Neural progenitor cell (in vitro differentiated cells): Measurements from ENCODE around the gene TBXA2R. TPM values are rescaled to one million over a fixed set of nuclear protein-coding genes. Genes with fewer than 3 reads are reported as not detected.

Experiments used
- DNase-seq: peaks from one replicate; pipeline ENCODE4 v3.0.0-alpha.2; 2016; ENCODE audit warnings: low spot score
- H2AFZ ChIP-seq: fragments of 200-600 bp; sonication (generic); replicated peaks from 2 replicates; pipeline ENCODE4 v1.6.1; 2016; ENCODE audit warnings: antibody characterized with exemption
- H3F3A ChIP-seq: fragments of 200-600 bp; sonication (generic); 2 replicates; pipeline ENCODE4 v1.6.1; 2016; ENCODE audit warnings: antibody characterized with exemption, low read depth
- H3K27ac ChIP-seq: fragments of 200-600 bp; sonication (generic); 2 replicates; pipeline ENCODE4 v1.5.1; 2016; ENCODE audit warnings: mild to moderate bottlenecking
- H3K27me3 ChIP-seq: fragments of 200-600 bp; sonication (generic); 2 replicates; pipeline ENCODE4 v1.6.1; 2016; ENCODE audit warnings: mild to moderate bottlenecking, moderate library complexity
- H3K36me3 ChIP-seq: fragments of 200-600 bp; sonication (generic); 2 replicates; pipeline ENCODE4 v1.5.1; 2016
- H3K4me1 ChIP-seq: fragments of 200-600 bp; sonication (generic); 2 replicates; pipeline ENCODE4 v1.6.1; 2016; ENCODE audit warnings: mixed run types
- H3K4me2 ChIP-seq: fragments of 200-600 bp; sonication (generic); 2 replicates; pipeline ENCODE4 v1.6.1; 2016
- H3K4me3 ChIP-seq: fragments of 200-600 bp; sonication (generic); 2 replicates; pipeline ENCODE4 v1.5.1; 2016
- H3K79me2 ChIP-seq: fragments of 200-600 bp; sonication (generic); 2 replicates; pipeline ENCODE4 v1.6.1; 2016; ENCODE audit warnings: low read depth
- H3K9ac ChIP-seq: fragments of 200-600 bp; sonication (generic); 2 replicates; pipeline ENCODE4 v1.6.1; 2016
- H3K9me3 ChIP-seq: fragments of 200-600 bp; sonication (generic); 2 replicates; pipeline ENCODE4 v1.5.1; 2016; ENCODE audit warnings: low read depth
- H4K20me1 ChIP-seq: fragments of 200-600 bp; sonication (generic); 2 replicates; pipeline ENCODE4 v1.6.1; 2016; ENCODE audit warnings: low read depth
- H3K27ac Mint-ChIP-seq: 3 replicates; pipeline ENCODE4 v1.8.0; 2021; ENCODE audit warnings: mixed read lengths
- H3K27me3 Mint-ChIP-seq: 2 replicates; pipeline ENCODE4 v1.8.0; 2022; ENCODE audit warnings: low read depth, mild to moderate bottlenecking, inconsistent platforms, moderate library complexity, mixed read lengths; ENCODE audit not compliant: insufficient read depth
- H3K36me3 Mint-ChIP-seq: 3 replicates; pipeline ENCODE4 v1.8.0; 2021; ENCODE audit warnings: mixed read lengths
- H3K4me1 Mint-ChIP-seq: 3 replicates; pipeline ENCODE4 v1.8.0; 2021; ENCODE audit warnings: mixed read lengths
- H3K4me3 Mint-ChIP-seq: 3 replicates; pipeline ENCODE4 v1.8.0; 2021; ENCODE audit warnings: mild to moderate bottlenecking, moderate library complexity, mixed read lengths
- H3K9me3 Mint-ChIP-seq: 3 replicates; pipeline ENCODE4 v1.8.0; 2020; ENCODE audit warnings: mixed read lengths
- CTCF ChIP-seq: fragments of 200-600 bp; sonication (generic); IDR thresholded peaks from 2 replicates; pipeline ENCODE4 v1.5.1; 2017; ENCODE audit warnings: antibody characterized with exemption, mild to moderate bottlenecking
- EZH2 ChIP-seq: fragments of 200-600 bp; sonication (generic); IDR thresholded peaks from 2 replicates; pipeline ENCODE4 v1.6.1; 2017; ENCODE audit warnings: antibody characterized with exemption, mild to moderate bottlenecking, moderate library complexity
- EZH2phosphoT487 ChIP-seq: fragments of 200-600 bp; sonication (generic); IDR thresholded peaks from 2 replicates; pipeline ENCODE4 v1.6.1; 2017; ENCODE audit warnings: antibody characterized with exemption
- total RNA-seq: library from RNA; depleted of rRNA; stranded (reverse); fragments of >200 nt; gene quantifications from 2 replicates; pipeline ENCODE4 v1.2.3, GENCODE V29; 2015; ENCODE audit warnings: low replicate concordance

The TBXA2R gene
- total RNA-seq, 1 donor from 2014 or later = not detected

- Histone ChIP-seq H2AFZ (no peak overlapping the region), H3K4me2 (no peak overlapping the region), H3K9ac (no peak overlapping the region), H3K9me3 (no peaks in the 10 kb centered on the region), H3K4me1 (peaks cover 12% of the 10 kb centered on the region), H3K36me3 (no peaks in the 10 kb centered on the region), H4K20me1 (no peaks in the 10 kb centered on the region), H3K27me3 (peaks cover 37% of the 10 kb centered on the region), H3K27ac (no peak overlapping the region), H3F3A (peaks cover 14% of the 10 kb centered on the region), H3K4me3 (no peak overlapping the region), H3K79me2 (no peaks in the 10 kb centered on the region)
- peak overlapping the region; percentile 78 for H3K27ac Mint-ChIP-seq
- peaks cover 8% of the 10 kb centered on the region for H3K27me3 Mint-ChIP-seq
- no peaks in the 10 kb centered on the region for H3K36me3 Mint-ChIP-seq
- H3K4me3 Mint-ChIP-seq = no peak overlapping the region
- TF ChIP-seq EZH2phosphoT487 (no peak), EZH2 (no peak), CTCF (no peak)
- H3K9me3 Mint-ChIP-seq = no peaks in the 10 kb centered on the region
- DNase-seq = no peak
- H3K4me1 Mint-ChIP-seq = peaks cover 11% of the 10 kb centered on the region
Measured at GRCh38 chr19:3604987-3605343, 1.7 kb downstream of the TBXA2R start.

GRCh38 chr19:3604227-3604986 is 2.3 kb downstream of the TBXA2R start:
- Histone ChIP-seq H3K4me2 (no peak overlapping the region), H3K27ac (no peak overlapping the region), H2AFZ (no peak overlapping the region), H3K4me1 (peaks cover 12% of the 10 kb centered on the region), H3F3A (peaks cover 14% of the 10 kb centered on the region), H3K79me2 (no peaks in the 10 kb centered on the region), H3K9ac (no peak overlapping the region), H3K36me3 (no peaks in the 10 kb centered on the region), H3K27me3 (peaks cover 37% of the 10 kb centered on the region), H3K9me3 (no peaks in the 10 kb centered on the region), H3K4me3 (no peak overlapping the region), H4K20me1 (no peaks in the 10 kb centered on the region)
- TF ChIP-seq CTCF (no peak), EZH2 (no peak), EZH2phosphoT487 (no peak)
- peaks cover 11% of the 10 kb centered on the region for H3K4me1 Mint-ChIP-seq
- peak overlapping the region; percentile 78 for H3K27ac Mint-ChIP-seq
- peaks cover 8% of the 10 kb centered on the region for H3K27me3 Mint-ChIP-seq
- H3K4me3 Mint-ChIP-seq = no peak overlapping the region
- no peaks in the 10 kb centered on the region for H3K36me3 Mint-ChIP-seq
- DNase-seq = no peak
- H3K9me3 Mint-ChIP-seq = no peaks in the 10 kb centered on the region

- H3F3A ChIP-seq = peaks cover 12% of the 10 kb centered on the region
- H3K79me2 ChIP-seq = no peaks in the 10 kb centered on the region
- TF ChIP-seq EZH2 = no peak
- TF ChIP-seq CTCF = no peak
- no peak for TF ChIP-seq EZH2phosphoT487
- peaks cover 10% of the 10 kb centered on the region for H3K4me1 Mint-ChIP-seq
- H3K9me3 Mint-ChIP-seq = no peaks in the 10 kb centered on the region
- H4K20me1 ChIP-seq = no peaks in the 10 kb centered on the region
- no peak overlapping the region for H3K4me2 ChIP-seq
- no peak overlapping the region for H3K27ac ChIP-seq
- H2AFZ ChIP-seq = no peak overlapping the region
- DNase-seq = no peak
- H3K4me3 Mint-ChIP-seq = no peak overlapping the region
- peaks cover 8% of the 10 kb centered on the region for H3K27me3 Mint-ChIP-seq
- H3K27me3 ChIP-seq = peaks cover 37% of the 10 kb centered on the region
- no peaks in the 10 kb centered on the region for H3K36me3 ChIP-seq
- no peak overlapping the region for H3K27ac Mint-ChIP-seq
- H3K9ac ChIP-seq = no peak overlapping the region
- no peaks in the 10 kb centered on the region for H3K9me3 ChIP-seq
- H3K36me3 Mint-ChIP-seq = no peaks in the 10 kb centered on the region
- peaks cover 12% of the 10 kb centered on the region for H3K4me1 ChIP-seq
- H3K4me3 ChIP-seq = no peak overlapping the region
Measured at GRCh38 chr19:3603121-3603811, 3.4 kb downstream of the TBXA2R start.
